ENCODE data around the gene SLC25A18. TPM values are rescaled to one million over a fixed set of nuclear protein-coding genes. Genes with fewer than 3 reads are reported as not detected.
"Not testable (repeated sequence)": the region's sequence is repeated elsewhere in the genome, so short reads cannot be mapped to it uniquely, and the experiment has no call there.

Gene SLC25A18
- total RNA-seq, 3 donors from 2014 or later: 0.31 to 2.0 TPM; not detected in 1

DNA sequence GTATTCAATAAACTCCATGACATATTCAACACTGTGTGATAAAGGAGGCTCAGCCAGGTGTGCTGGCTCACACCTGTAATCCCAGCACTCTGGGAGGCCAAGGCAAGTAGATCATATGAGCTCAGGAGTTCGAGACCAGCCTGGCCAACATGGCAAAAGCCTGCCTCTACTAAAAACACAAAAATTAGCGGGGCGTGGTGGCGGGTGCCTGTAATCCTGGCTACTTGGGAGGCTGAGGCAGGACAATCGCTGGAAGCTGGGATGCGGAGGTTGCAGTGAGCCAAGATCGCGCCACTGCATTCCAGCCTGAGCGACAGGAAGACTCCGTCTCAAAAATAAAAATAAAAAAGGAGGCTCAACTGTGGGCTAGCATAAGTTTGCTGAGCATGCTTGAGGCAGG is 4.1 kb upstream of the SLC25A18 start:
- no peak for ATAC-seq
- Histone ChIP-seq H3K4me3 (no peak overlapping the region), H3K4me1 (ENCODE audit: low read depth) (no peaks in the 10 kb centered on the region), H3K9me3 (no peaks in the 10 kb centered on the region), H3K36me3 (ENCODE audit: low read depth) (no peaks in the 10 kb centered on the region)
- intact Hi-C loops (cut with DNase I, micrococcal nuclease): no loop called here
- DNase-seq: no peak
- TF ChIP-seq, protein P1, sequence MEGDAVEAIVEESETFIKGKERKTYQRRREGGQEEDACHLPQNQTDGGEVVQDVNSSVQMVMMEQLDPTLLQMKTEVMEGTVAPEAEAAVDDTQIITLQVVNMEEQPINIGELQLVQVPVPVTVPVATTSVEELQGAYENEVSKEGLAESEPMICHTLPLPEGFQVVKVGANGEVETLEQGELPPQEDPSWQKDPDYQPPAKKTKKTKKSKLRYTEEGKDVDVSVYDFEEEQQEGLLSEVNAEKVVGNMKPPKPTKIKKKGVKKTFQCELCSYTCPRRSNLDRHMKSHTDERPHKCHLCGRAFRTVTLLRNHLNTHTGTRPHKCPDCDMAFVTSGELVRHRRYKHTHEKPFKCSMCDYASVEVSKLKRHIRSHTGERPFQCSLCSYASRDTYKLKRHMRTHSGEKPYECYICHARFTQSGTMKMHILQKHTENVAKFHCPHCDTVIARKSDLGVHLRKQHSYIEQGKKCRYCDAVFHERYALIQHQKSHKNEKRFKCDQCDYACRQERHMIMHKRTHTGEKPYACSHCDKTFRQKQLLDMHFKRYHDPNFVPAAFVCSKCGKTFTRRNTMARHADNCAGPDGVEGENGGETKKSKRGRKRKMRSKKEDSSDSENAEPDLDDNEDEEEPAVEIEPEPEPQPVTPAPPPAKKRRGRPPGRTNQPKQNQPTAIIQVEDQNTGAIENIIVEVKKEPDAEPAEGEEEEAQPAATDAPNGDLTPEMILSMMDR (IDR thresholded peaks at IDR 0.05): no peak

DNA sequence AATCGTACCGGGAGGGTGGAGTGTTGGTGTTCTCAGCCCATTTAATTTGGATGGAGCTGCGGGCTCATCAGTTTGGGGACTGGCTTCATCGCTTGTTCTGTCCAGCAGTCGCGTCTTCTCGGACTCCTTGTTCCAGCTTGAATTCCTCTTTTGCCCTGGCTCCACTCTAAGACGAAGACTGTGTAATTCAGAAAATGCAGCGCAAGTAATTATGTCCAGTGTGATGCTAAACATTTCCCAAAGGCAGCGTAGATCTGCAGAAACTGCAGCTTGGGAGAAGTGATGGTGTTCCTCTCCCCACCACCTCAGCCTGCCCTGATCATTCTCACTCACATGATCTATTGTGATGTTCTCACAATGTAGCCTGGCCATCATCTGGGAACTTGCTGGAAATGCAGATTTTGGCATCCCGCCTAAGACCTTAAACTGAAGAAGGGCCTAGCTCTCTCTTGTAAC is 666 bp downstream of the SLC25A18 start:
- no peak for ATAC-seq
- intact Hi-C loops (cut with DNase I, micrococcal nuclease): no loop called here
- no peaks in the 10 kb centered on the region for H3K9me3 ChIP-seq
- TF ChIP-seq, protein P1 (IDR thresholded peaks at IDR 0.05): no peak
- no peaks in the 10 kb centered on the region for H3K36me3 ChIP-seq (ENCODE audit: low read depth)
- no peaks in the 10 kb centered on the region for H3K4me1 ChIP-seq (ENCODE audit: low read depth)
- H3K4me3 ChIP-seq: no peak overlapping the region
- peak in 1 of 3 donors; percentile 15 for DNase-seq

DNA sequence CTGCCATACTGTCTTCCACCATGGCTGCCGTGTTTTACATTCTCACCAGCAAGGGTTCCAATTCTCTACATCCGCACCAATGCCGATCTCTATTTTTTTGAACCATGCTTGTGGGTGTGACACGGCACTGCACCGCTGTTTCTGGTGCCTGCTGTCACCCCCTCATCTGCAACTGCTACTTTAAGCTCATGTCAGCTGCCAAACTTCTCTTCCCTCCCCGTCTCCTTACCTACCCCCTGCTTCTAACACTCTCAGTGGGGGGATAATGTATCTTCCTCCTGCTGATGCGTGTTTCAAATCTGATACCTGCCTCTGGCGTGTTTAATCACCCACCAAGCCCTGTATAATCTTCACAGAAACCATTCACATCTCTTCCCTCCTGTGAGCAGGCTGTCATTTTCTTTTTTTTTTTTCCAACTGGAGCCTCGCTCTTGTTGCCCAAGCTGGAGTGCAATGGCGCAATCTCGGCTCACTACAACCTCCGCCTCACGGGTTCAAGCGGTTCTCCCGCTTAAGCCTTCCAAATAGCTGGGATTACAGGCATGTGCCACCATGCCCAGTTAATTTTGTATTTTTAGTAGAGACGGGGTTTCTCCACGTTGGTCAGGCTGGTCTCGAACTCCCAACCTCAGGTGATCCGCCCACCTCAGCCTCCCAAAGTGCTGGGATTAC is 2.9 kb downstream of the SLC25A18 start:
- H3K4me3 ChIP-seq; H3K9me3 ChIP-seq; H3K36me3 ChIP-seq (ENCODE audit: low read depth); H3K4me1 ChIP-seq (ENCODE audit: low read depth); intact Hi-C loops (cut with DNase I, micrococcal nuclease); ATAC-seq; DNase-seq: not testable (repeated sequence)

DNA sequence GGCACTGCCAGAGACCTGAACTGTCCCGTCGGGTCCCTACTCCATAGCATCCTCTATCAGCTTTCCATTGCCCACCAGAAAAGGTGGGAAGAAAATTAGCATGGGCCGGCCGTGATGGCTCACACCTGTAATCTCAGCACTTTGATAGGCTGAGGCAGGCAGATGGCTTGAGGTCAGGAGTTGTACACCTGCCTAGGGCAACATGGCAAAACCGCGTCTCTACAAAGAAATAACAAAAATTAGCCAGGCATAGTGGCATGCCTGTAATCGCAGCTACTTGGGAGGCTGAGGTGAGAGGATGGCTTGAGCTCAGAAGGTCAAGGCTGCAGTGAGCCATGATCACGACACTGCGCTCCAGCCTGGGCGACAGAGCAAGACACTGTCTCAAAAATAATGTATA is 3.5 kb downstream of the SLC25A18 start:
- Histone ChIP-seq H3K9me3 (no peaks in the 10 kb centered on the region), H3K4me1 (ENCODE audit: low read depth) (no peaks in the 10 kb centered on the region), H3K36me3 (ENCODE audit: low read depth) (no peaks in the 10 kb centered on the region), H3K4me3 (no peak overlapping the region)
- DNase-seq: no peak
- TF ChIP-seq, protein P1 (IDR thresholded peaks at IDR 0.05): no peak
- intact Hi-C loops (cut with DNase I, micrococcal nuclease): no loop called here
- no peak for ATAC-seq

DNA sequence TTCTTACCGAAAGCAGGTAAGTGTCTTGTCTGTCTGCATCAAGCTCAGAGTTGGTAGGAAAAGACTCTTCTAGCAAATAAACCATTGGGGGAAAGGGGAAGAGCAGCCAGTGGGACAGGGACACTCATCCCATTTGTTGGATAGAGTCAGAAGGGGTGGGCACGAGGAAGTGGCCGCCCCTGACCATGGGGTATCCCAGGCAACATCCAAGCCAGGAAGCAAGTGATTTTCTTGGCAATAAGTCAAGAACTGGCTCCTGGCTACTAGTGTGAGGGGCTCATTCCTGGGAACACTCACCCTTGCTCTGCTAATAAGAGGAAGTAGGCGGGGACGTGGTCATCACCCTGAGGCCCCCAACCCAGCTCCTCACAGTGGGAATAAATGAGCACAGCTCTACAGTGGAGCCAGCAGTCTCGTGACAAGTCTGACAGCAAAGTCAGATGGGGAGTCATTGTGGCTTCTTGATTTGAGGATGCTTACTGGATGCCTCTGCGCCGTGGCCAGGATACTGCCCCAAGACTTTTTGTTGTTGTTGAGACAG is 6.7 kb downstream of the SLC25A18 start:
- peaks cover 2% of the 10 kb centered on the region for H3K4me1 ChIP-seq (ENCODE audit: low read depth)
- intact Hi-C loops (cut with DNase I, micrococcal nuclease): no loop called here
- no peak for DNase-seq
- TF ChIP-seq, protein P1 (IDR thresholded peaks at IDR 0.05): no peak
- peak; percentile 24 for ATAC-seq
- H3K4me3 ChIP-seq: no peak overlapping the region
- H3K9me3 ChIP-seq: no peaks in the 10 kb centered on the region
- H3K36me3 ChIP-seq (ENCODE audit: low read depth): no peaks in the 10 kb centered on the region

DNA sequence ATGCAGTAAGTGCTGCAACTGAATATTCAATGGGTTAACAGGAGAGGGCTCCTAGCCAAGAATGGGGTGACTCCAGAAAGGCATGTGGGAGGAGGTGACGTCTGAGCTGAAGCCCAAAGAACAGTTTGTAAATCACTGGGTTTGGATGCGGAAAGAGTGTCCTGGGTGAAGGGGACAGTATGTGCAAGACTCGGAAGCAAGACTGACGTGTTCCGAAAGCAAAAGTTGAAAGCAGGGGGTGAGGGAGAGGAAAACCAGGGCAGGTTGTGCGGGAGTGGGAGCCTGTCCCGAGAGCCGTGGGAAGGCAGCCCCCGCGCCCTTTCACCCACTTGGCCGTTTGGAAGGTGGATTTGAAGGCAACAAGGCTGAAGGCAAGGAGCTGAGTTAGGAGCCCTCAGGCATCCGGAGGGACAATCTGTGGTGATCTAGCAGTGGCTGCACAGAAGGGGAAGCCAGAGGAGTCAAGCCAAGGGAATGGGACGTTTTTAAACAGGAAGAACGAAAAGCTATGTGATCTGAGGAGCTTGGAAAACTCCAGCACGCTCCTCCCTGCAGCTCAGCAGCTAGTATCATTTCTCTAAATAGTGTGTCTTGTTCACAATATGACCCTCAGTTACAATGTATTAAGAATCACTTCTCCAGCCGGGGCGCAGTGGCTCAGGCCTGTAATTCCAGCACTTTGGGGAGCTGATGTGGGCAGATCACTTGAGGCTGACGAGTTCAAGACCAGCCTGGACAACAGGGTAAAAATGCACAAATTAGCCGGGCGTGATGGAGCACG is 7.7 kb downstream of the SLC25A18 start:
- TF ChIP-seq, protein P1 (IDR thresholded peaks at IDR 0.05): no peak
- Histone ChIP-seq H3K4me3 (no peak overlapping the region), H3K4me1 (ENCODE audit: low read depth) (peaks cover 2% of the 10 kb centered on the region), H3K36me3 (ENCODE audit: low read depth) (no peaks in the 10 kb centered on the region), H3K9me3 (no peaks in the 10 kb centered on the region)
- DNase-seq (peak in 2 of 3 donors; percentile 29 to 46), ATAC-seq (peak; percentile 71)
- intact Hi-C loops (cut with DNase I, micrococcal nuclease): no loop called here
